NCI-H2196 (cell line): ENCODE measurements around the gene PPIF.

Experiments used
- DNase-seq: peaks from one replicate; lab custom pipeline; 2025; ENCODE audit not compliant: unreplicated experiment; lab: John Stamatoyannopoulos, UW

PPIF gene

DNA sequence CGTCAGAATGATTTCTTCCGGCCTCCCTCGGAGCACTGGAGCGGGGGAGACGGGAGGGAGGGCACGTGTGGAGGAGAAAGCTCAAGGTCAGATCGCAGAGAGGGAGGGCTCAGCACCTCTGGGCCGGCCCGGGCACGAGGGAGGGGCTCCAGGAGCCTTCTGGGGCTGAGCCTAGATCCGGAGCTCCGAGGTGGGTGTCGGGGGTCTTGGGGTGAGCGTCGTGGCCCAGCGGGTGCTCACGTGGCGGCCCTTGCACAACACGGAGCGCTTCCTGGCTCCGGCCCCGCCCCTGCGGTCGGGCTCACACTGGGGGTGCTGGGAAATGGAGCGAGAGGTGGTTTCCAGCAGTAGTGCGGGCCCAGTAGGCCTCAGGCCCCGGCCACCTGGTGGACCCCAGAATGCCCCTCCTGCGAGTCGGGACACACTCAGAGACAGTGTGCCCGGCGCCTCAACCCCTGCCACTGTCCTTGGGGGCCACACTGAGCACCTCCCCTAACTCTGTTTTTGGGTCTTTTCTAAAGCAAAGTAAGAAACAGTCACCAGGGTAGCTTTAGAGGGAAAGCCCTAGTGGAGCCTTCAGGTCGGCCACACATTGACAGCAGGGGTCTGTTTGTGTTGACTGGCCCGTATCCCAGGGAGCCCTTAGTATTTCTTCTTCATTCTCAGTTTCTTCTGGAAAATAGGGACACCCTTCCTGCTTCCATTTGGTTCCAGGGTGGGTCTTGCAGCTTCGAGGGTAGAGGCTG is 798 bp downstream of the PPIF start:
- peak; percentile 13 for DNase-seq

DNA sequence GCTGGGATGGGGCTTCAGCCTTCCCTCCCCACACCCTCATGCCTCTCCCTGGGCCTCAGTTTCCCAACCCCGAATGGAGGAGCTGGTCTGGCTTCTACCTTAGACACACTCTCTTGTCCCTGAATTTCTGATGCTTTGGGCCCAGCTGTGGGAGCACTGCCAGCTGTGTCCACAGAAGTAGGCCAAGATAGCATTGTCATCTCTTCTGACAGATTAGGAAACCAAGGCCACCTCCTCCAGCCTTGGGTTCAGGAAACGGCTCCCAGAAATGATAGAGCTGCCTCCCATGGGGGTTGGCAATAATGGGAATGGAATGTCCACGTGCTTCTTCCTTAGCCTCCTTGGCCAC is 1.3 kb downstream of the PPIF start:
- no peak for DNase-seq

GRCh38 chr10:79349072-79349491 is 1.8 kb downstream of the PPIF start:
- DNase-seq, result no peak

GRCh38 chr10:79349766-79350406 is 2.6 kb downstream of the PPIF start:
- DNase-seq, result no peak

GRCh38 chr10:79350407-79351154 is 3.3 kb downstream of the PPIF start:
- no peak for DNase-seq

DNA sequence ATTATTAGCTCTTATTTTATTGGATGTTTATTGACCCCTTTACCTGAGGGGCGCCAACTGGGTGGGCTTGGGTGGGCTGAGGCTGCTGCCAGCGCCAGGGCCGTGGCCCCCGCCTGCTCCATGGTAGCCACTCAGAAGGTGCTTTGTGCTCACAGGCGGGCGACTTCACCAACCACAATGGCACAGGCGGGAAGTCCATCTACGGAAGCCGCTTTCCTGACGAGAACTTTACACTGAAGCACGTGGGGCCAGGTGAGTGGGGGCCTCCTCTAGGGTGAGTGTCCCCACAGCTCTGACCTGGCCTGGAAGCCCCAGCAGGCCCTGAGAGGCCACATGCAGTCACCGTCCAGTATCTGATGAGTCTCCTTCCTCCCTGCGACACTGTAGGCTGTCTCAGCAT is 4.1 kb downstream of the PPIF start:
- no peak for DNase-seq

DNA sequence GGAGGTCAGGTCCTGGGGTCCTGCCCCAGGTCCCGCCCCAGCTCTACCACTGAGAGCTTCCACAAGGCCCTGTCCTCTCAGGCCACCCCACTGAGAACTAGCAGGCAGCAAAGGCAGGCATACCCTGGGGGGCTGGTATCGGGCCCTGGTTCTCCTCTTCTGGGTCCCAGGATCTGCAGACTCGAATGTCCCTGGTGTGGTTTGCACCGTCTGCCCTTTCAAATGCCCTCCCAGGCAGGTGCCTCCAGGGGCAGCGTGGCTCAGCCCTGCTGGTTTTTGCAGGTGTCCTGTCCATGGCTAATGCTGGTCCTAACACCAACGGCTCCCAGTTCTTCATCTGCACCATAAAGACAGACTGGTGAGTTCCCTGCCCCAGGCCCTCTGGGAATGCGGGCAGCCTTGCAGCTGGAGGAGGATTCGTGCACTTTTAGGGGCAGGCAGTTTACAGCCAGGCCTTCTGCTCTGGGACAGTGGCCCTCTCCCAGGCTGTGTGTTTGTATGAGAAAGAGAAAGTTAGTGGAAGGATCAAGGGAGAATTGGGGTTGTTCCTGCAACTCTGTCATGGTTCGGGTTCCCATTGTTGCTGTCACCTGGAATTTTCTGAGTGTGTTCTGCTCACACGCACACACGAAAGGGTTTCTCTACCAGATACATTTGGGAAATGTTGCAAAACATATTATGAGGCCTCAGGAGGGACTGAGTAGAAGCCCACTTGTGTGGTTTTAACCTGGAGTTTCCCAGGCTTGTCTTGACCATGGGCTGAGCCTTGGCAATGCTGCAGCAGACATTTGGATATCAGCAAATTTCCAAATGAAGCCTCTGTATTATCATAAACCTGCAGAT is 5.0 kb downstream of the PPIF start:
- no peak for DNase-seq

GRCh38 chr10:79353000-79353406 is 5.7 kb downstream of the PPIF start:
- DNase-seq, result no peak

- DNase-seq, result no peak
Measured at GRCh38 chr10:79353726-79354125, 6.5 kb downstream of the PPIF start.

DNA sequence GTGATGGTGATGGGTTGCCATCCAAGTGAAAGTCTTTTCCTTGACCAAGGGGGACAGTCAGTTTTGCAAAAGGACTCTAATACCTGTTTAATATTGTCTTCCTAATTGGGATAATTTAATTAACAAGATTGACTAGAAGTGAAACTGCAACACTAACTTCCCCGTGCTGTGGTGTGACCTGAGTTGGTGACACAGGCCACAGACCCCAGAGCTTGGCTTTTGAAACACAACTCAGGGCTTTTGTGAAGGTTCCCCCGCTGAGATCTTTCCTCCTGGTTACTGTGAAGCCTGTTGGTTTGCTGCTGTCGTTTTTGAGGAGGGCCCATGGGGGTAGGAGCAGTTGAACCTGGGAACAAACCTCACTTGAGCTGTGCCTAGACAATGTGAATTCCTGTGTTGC is 6.9 kb downstream of the PPIF start:
- no peak for DNase-seq

GRCh38 chr10:79354615-79355014 is 7.3 kb downstream of the PPIF start:
- DNase-seq, result no peak

GRCh38 chr10:79355420-79356017 is 8.2 kb downstream of the PPIF start:
- no peak for DNase-seq

DNA sequence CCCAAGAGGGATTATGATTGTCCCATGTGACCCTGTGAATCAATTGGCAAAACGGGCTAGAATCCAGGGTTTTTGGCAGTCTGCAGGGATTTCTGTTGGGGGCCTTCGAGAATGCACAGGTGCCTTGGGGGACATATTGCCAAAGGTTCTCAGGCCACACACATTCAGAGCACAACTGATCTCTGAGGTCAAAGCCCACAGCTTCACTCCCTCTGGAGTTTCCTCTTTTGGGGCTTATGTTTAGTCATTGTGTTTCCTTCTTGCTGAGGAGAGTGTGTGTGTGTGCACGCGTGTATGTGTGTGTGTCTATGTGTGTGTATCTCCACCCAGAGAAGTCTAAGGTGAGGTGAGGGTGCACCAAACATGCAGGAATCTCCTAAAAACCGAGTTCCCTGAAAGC is 8.8 kb downstream of the PPIF start:
- no peak for DNase-seq

DNA sequence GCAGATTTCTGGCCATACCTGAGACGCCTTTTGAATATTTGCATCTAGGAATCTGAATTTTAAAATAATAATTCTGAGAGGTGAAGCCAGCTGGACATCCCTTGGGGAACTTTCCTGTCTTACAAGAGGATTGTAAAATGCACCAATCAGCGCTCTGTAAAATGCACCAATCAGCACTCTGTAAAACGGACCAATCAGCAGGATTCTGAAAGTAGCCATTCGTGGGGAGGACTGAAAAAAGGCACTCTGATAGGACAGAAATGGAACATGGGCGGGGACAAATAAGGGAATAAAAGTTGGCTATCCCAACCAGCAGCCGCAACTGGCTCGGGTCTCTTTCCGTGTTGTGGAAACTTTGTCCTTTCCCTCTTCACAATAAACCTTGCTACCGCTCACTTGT is 9.9 kb downstream of the PPIF start:
- no peak for DNase-seq

- no peak for DNase-seq
Measured at GRCh38 chr10:79358811-79359210, 11.5 kb downstream of the PPIF start.

GRCh38 chr10:79359816-79360498 is 12.7 kb downstream of the PPIF start:
- no peak for DNase-seq

DNA sequence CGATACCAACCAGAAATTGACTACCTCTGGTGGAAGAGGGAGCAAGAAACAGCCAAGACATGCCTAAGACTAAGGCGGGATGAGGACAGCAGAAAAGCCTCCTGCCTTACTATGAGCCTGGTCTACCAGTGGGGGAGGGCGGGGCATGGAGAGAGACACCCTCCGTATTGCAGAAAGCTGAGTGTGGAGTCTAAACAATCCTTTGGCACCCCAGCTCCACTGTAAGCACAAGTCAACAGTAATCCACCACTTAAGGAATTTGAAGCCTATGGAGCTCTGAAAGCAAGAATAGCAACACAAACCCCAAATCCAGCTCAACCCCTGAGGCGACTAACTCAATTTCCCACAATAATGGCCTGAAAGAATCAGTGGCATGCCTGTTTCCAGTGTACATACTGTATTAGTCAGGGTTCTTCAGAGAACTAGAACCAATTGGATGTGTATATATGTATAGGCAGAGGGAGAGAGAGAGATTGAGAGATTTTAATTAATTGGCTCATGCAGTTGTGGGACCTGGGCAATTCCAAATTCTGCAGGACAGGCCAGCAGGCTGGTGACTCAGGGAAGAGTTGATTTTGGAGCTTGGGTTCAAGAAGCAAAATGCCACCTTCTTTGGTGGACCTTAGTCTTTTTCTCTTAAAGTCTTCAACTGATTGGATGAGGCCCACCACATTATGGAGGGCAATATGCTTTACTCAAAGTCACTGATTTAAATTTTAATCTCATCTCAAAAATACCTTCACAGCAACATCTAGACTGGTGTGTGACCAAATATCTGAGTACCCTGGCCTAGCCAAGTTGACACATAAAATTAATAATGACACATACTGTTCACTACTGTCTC is 13.5 kb downstream of the PPIF start:
- DNase-seq, result no peak

DNA sequence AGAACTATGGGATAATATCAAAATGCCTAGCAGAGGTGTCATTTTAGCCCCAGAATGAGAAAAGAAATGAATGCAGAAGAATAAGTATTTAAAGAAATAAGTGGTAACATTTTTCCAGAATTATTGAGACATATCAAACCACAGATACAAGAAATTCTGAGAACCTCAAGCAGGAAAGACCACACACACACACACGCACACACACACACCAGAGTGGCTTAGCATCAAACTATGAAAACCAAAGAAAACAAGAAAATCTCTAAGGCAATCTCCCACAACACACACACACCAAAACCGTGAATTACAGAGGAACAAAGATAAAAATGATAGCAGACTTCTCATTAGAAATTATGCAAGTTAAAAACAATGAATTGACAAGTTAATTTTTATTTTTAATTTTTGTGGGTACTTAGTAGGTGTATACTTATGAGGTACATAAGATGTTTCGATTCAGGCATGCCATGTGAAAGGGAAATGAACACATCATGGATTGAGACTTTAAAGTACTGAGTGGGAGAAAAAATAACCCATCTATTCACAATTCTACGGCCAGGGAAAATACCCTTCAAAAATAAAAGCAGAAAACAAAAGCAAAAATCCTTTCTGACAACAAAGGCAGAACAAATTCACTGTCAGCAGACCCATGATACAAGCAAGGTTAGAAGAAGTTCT is 14.6 kb downstream of the PPIF start:
- no peak for DNase-seq
